Epidermal melanocyte (primary cell): ENCODE measurements around the gene HMOX2.

Experiments
- DNase-seq: peaks from one replicate; pipeline ENCODE4 v3.0.0; 2011; ENCODE audit warnings: low spot score; ENCODE audit not compliant: insufficient read length

The HMOX2 gene

DNA sequence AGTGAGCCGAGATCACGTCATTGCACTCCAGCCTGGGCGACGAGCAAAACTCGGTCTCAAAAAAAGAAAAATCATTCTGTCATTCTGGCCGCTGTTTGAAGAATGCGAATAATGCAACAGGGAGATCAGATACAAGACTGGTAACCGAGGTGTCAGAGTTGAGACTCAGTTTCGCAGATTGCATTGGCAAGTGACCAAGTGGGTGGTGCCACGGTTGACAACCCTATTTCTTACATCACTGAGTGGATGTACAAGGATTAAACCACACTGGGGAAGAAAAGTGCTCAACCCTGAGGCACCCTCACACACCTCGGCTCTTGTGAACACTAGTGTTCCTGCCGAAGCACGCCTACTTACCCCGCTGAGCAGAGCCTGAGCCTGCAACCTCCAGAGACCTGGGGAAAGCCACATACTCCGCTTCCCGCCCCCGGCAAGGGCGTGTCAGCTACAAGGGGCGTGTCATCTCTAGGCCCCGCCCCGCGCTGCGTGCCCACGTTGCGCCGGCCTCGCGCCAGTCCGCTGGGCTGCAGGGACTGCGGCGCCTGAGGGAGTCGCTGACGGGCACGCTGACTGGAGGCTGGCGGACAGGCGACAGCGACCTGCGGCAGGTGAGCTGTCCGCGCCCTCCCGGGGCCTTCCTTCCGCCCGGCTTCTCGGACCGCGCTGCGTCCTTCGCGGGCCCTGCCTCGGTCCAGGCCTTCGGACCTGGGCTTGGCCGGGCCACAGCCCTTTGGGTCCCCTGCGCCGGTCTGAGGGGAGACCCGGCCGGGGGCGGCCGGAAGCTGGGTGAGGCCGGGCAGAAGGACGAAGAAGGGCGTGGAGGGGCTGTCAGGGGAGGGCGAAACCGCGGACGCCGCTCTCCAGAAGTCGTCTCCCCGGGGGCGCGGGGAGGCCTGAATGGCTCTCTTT, at the start of gene HMOX2:
Gene HMOX2 (plus strand): TSS at position 519 of the 909 bp plus-strand sequence. CDS start 29,127 bp downstream, outside the sequence.
- DNase-seq, result peak; percentile 85

DNA sequence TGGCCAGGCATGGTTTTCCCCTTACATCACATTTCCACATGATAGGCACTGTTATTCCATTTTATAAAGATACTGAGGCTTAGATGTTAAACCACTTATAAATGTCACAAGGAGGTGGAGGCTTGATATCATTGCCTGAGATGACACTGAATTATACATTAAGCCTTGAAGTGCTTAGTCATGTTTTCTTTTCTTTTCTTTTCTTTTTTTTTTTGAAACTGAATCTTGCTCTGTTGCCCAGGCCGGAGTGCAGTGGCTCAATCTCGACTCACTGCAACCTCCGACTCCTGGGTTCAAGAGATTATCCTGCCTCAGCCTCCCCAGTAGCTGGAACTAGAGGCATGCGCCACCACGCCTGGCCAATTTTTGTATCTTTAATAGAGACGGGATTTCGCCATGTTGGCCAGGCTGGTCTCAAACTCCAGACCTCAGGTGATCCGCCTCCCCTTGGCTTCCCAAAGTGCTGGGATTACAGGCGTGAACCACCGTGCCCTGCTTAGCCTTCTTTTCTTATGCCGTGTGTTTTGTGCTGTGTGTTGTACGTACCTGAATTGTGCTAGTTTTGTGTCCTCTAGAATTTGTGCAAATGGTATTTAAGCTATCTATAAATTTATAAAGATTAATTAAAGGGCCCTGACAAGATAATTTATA, 49.4 kb upstream of the HMOX2 start:
- no peak for DNase-seq

- no peak for DNase-seq
Observed at GRCh38 chr16:4428500-4428899, 47.7 kb upstream of the HMOX2 start.

- DNase-seq, result no peak
Observed at GRCh38 chr16:4431023-4431422, 45.2 kb upstream of the HMOX2 start.

GRCh38 chr16:4433228-4433627, 43.0 kb upstream of the HMOX2 start:
- DNase-seq, result no peak

DNA sequence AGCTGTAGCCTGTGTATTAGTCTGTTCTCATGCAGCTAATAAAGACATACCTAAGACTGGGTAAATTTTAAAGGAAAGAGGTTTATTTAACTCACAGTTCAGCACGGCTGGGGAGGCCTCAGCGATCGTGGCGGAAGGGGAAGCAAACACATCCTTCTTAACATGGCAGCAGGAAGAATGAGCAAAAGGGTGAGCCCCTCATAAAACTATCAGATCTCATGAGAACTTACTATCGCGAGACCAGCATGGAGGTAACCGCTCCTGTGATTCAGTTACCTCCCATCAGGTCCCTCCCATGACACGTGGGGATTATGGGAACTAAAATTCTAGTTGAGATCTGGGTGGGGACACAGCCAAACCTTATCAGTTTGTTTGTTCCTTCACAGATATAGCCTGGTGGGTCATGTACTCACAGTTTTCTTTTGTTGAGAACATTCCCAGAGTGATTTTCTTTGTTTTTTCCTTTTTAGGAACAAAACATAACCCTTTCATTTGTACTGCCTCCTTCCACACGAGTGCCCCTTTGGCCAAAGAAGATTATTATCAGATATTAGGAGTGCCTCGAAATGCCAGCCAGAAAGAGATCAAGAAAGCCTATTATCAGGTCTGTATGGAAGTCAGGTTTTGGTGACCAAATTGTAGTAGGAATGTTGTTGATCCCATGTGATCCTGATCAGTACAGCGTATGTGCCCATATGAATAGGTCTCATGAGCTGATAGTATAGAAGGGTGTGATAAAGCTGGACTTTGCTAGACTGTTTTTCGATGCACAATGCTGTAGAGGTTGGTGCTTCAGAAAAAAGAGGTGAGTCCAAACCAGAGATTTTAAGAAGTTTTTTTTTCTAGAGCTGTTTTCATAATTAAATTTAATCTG, 42.0 kb upstream of the HMOX2 start:
- DNase-seq, result no peak

DNA sequence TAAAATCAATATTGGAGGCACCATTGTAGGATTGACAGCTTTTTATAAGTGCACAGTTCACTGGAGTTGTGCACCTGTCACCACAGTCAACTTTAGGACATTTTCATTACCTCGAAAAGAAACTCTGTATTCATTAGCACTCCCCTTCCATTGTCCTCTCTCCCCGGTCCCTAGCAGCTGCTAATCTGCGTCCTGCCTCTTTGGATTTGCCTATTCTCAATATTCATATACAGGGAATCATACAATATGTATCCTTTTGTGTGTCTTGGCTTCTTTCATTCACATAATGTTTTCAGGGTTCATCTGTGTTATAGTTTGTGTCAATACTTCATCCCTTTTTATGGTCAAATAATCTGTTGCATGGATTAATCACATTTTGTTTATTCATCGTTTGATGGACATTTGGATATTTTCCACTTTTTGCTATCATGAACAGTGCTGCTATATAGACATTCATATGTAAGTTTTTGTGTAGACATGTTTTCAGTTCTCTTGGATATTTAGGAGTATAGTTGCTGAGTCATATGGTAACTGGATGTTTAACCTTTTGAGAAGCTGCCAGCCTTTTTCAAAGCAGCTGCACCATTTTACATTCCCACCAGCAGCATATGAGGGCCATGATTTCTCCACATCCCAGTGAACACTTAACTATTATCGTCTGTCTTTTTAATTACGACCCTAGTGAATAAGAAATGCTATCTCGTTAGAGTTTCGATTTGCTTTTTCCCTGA, 40.7 kb upstream of the HMOX2 start:
- no peak for DNase-seq

DNA sequence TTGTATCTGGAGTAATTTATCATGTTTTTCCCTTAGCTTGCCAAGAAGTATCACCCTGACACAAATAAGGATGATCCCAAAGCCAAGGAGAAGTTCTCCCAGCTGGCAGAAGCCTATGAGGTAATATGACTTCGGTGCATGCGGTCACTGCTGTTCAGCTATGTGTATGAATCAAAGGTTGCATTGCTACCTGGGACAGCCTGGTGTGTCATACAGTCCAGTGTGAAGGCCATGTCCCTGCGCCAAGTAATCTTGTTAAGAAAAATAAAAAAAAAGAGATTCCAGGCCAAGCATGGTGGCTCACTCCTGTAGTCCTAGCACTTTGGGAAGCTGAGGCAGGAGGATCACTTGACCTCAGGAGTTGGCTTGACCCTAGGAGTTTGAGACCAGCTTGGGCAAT, 38.8 kb upstream of the HMOX2 start:
- no peak for DNase-seq

- DNase-seq, result no peak
Observed at GRCh38 chr16:4442371-4442770, 33.8 kb upstream of the HMOX2 start.

- no peak for DNase-seq
Observed at GRCh38 chr16:4443271-4443670, 32.9 kb upstream of the HMOX2 start.

DNA sequence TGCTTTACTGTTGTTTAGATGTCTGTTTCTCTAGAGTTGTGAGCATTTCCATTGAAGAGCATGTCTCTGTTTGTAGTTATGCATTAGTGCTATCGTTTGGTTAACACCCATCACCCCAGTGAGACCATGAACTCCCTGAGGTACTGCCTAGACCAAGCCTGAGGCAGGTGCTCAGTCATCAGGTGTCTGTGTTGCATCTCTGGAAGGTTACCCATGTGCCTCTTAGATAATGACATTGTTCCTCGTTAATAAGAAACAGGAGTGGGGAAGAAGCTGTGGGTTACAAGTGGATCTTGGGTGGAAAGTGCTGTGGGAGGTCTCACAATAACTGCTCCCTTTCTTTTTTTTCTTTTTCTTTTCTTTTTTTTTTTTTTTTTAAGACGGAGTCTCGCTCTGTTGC, 32.2 kb upstream of the HMOX2 start:
- no peak for DNase-seq

GRCh38 chr16:4450430-4450829, 25.8 kb upstream of the HMOX2 start:
- DNase-seq, result no peak

- no peak for DNase-seq
Observed at GRCh38 chr16:4450931-4451519, 25.2 kb upstream of the HMOX2 start.

- no peak for DNase-seq
Observed at GRCh38 chr16:4452674-4453073, 23.5 kb upstream of the HMOX2 start.

DNA sequence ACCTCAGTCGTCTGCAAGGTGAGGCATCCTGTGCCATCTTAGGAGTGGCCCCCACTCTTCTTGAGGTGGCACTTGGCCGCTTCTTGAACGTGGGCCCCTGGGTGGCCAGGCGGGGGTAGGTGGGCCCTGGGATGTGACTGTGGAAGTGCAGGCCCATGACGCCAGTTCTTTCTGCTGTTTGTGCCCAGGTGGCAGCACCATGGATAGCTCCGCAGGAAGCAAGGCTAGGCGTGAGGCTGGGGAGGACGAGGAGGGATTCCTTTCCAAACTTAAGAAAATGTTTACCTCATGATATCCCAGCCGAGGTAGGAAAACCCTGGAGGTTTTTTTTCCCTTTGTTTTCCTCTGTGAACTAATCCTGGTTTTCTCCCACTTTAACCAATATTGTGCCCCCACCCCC, 21.6 kb upstream of the HMOX2 start:
- DNase-seq, result no peak

DNA sequence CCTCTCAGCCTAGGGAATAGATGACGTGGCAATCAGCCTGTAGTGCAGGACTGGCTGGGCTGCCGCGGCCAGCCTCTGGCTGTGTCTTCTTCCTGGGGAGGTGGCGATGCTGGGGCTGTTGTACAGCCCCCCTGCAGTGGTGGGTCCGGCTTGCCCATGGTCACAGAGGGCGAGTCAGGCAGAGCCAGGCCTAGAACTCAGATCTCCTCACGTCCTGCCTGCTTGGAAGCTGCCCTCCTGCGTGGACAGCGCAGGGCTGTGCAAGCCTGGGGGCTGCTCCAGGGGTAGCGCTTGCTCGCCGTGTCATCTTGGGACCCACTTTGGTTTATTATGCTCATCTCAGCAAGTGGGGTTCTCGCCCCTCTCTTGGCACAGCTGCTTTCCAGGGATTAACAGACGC, 21.1 kb upstream of the HMOX2 start:
- no peak for DNase-seq

DNA sequence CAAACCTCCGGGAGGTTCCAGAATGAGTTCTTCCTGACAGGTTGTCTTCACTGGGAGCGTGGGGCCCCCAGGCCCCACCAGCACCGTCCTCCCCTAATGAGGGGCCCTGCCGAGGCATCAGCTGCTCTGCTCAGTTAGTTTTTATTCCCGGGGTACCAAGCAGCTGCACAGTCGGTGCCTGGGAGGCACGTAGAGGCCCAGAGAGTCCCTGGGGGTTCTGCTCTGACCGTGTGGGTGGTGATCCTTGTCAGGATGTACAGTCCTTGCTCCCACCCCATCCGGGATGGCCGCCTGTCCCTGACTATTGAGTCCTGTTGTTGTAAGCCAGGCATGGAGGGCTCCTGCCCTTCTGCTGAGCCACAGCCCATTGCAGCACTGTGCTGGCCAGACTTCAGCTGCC, 20.2 kb upstream of the HMOX2 start:
- no peak for DNase-seq

- peak; percentile 3 for DNase-seq
Observed at GRCh38 chr16:4460936-4461249, 15.3 kb upstream of the HMOX2 start.

DNA sequence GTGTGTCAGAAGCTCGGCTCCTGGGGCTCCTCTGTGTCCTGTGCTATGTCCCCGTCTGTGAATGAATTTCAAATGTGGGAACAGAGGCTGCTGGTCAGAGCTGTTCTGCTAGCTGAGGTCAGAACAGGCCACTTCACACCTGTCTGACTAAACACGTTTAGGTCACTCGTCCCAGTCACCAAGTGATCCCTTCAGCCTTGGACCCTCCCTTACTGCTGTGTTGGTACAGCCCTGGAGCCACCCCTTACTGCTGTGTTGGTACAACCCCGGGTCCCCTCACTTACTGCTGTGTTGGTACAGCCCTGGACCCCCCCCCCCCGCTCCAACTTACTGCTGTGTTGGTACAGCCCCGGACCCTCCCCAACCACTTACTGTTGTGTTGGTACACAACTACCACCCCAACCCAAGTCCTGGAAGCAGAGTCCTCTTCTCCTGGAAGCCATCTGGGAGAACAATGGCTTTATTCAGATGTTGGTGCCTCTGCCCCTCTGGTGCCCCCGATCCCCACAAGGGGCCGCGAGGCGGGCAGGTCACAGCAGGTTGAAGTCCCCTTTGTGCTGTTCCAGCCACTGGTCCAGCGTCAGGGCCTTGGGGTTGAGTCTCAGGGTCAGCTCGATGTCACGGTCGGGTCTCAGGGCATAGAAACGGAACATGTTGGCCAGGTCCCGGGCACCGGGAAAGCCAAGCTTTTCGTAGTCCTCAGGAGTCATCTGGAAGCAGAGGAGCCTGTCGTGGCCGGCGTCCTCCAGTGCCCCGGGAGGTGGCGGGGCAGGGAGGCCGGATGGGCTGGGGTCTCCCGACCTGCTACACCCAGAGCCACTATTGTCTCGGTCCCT, 14.7 kb upstream of the HMOX2 start:
- no peak for DNase-seq

- DNase-seq, result no peak
Observed at GRCh38 chr16:4463522-4464163, 12.6 kb upstream of the HMOX2 start.
